ENCODE data around the gene PPM1E.
"Not testable (repeated sequence)": the region's sequence is repeated elsewhere in the genome, so short reads cannot be mapped to it uniquely, and the experiment has no call there.

Gene PPM1E

DNA sequence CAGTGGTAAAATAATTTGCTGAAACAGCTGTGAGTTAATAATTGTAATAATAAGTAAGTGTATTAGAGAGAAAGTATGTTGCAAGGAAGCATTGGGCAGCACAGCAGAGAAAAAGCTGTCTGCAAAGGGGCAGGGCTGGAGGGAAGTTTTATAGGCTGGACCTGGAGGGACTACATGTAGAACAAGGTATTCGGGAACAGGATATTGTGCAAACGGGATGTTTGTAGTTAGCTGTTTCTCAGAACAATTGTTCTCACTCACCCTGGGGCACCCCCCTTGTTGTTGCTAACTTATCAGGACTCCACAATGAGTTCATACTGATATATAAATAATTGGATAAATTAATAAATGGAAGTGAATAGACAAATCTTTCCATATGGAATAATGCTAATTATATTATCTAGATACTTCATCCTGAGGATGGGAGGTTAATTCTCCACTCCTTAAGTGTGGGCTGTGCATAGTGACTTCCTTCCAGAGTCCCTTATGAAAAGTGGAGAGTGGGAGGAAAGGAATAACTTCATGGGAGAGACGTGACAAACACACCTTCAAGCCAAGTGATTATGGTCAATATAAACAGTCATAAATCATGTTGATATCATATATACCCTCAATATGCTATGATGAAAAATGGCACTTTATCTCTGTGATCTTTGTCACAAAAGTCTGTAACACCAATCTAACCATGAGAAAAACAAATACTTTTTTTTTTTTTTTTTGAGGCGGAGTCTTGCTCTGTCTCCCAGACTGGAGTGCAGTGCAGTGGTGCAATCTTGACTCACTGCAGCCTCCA, 85.4 kb downstream of the PPM1E start:
- DNase-seq (ENCODE audit: low read depth): no peak

DNA sequence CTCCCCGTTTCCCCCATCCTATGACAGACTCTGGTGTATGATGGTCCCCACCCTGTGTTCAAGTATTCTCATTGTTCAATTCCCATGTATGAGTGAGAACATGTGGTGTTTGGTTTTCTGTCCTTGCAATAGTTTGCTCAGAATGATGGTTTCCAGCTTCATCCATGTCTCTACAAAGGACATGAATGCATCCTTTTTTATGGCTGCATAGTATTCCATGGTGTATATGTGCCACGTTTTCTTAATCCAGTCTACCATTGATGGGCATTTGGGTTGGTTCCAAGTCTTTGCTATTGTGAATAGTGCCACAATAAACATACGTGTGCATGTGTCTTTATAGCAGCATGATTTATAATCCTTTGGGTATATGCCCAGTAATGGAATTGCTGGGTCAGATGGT, 90.8 kb downstream of the PPM1E start:
- not testable (repeated sequence) for DNase-seq (ENCODE audit: low read depth)

DNA sequence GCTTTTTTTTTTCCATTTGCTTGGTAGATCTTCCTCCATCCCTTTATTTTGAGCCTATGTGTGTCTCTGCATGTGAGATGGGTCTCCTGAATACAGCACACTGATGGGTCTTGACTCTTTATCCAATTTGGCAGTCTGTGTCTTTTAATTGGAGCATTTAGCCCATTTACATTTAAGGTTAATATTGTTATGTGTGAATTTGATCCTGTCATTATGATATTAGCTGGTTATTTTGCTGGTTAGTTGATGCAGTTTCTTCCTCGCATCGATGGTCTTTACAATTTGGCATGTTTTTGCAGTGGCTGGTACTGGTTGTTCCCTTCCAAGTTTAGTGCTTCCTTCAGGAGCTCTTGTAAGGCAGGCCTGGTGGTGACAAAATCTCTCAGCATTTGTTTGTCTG, 94.5 kb downstream of the PPM1E start:
- DNase-seq (ENCODE audit: low read depth): not testable (repeated sequence)

GRCh38 chr17:58865301-58865700, 109.6 kb downstream of the PPM1E start:
- no peak for DNase-seq (ENCODE audit: low read depth)

GRCh38 chr17:58870747-58871146, 115.1 kb downstream of the PPM1E start:
- no peak for DNase-seq (ENCODE audit: low read depth)

DNA sequence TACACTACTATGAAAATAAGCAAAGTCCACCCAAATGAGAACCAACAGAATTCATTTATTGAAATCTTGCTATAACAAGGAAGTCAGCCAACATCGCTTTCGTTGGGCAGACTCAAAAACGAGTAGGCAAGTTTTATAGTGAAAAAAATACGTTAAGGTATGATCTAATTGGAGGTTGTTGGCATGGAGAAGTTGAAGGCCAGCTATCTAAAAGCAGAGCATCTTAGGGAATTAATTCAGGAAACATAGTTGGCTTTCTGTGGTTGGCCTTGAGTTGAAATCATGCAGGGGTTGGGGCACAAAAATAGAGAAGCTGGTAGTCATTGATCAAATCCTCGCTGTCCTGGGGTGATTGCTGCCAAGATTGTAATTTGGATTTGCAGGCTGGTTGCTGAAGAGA, 118.3 kb downstream of the PPM1E start:
- no peak for DNase-seq (ENCODE audit: low read depth)

- no peak for DNase-seq (ENCODE audit: low read depth)
These were observed 119.6 kb downstream of the PPM1E start for GRCh38 chr17:58875261-58875660.

- DNase-seq (ENCODE audit: low read depth): no peak
These were observed 128.5 kb downstream of the PPM1E start for GRCh38 chr17:58884161-58884560.

- DNase-seq (ENCODE audit: low read depth): no peak
These were observed 130.9 kb downstream of the PPM1E start for GRCh38 chr17:58886514-58886913.

DNA sequence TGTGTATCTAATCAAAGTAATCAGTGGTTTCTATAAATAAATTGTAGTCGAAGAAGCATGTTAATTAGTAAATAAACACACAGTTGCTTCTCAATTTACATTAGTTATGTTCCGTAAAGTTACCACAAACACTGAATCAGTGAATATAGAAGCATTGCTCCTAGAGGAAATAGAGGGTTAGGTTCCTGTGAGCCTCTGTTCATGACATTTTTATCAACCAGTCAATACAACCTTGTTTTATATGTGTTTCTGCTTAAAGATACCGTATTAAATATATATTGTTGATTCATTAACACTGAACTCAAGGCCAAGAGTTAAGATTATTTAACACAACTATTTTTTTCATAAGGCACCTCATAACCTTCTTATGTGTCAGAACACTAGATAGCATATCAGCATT, 134.3 kb downstream of the PPM1E start:
- DNase-seq (ENCODE audit: low read depth): no peak

DNA sequence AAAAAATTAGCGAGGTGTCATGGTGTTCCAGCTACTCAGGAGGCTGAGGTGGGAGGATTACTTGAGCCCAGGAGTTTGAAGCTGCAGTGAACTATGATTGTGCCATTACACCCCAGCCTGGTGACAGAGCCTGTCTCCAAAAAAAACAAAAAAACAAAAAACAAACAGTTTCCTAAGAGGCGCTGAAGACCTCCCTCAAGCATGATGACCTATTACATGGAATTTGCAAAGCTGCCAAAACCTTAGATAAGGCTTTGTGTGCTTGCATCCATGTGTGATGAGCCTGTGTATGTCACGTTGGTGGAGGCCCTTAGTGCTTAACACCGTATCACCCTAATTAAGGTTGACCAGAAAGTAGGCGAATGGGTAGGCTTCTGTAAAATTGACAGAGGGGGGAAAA, 143.5 kb downstream of the PPM1E start:
- no peak for DNase-seq (ENCODE audit: low read depth)

GRCh38 chr17:58902322-58902721, 146.7 kb downstream of the PPM1E start:
- DNase-seq (ENCODE audit: low read depth): no peak

DNA sequence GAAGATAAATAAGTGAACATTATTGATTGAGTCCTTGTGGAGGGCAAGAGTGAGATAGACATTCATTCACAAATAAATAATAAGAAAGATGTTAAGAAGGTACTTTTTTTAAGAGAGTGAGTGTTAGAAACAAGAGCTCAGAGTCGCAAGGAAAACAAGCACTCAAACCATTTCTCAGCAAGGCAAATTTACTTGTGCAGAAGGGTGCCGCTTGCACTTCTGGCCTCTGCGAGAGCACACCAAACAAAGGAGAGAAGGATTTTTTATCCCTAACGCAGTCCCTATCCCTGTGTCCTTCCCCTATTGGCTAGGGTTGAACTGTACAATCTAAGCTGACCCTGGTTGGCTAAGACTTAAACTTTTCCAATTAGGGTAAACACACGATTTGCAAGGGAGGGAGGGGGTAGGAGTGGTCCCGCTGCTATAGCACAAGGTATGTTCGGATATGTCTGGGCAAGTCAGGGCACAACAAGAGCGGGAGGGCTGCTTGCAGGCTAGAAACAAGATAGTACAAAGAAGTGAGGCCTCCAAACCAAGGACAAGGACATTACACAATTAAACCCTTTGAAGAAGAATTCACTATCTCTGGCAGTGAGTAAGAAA, 156.2 kb downstream of the PPM1E start:
- no peak for DNase-seq (ENCODE audit: low read depth)

DNA sequence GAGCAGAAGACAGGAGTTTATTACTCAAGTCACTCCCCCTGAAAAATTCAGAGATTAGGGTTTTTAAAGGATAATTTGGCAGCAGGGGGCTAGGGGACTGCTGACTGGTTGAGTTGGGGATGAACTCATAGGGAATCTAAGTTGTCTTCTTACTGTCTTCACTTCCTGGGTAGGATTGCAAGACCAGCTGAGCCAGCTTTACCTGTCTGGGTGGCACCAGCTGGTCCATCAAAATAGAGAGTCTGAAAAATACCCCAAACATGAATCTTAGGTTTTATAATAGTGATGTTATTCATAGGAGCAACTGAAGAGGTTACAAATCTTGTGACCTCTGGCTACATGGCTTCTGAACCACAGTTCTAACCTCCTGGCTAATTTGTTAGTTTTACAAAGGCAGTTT, 157.9 kb downstream of the PPM1E start:
- no peak for DNase-seq (ENCODE audit: low read depth)

GRCh38 chr17:58913971-58914769, 158.5 kb downstream of the PPM1E start:
- DNase-seq (ENCODE audit: low read depth): no peak

GRCh38 chr17:58917228-58917627, 161.6 kb downstream of the PPM1E start:
- DNase-seq (ENCODE audit: low read depth): no peak

- no peak for DNase-seq (ENCODE audit: low read depth)
These were observed 162.4 kb downstream of the PPM1E start for GRCh38 chr17:58918072-58918471.

DNA sequence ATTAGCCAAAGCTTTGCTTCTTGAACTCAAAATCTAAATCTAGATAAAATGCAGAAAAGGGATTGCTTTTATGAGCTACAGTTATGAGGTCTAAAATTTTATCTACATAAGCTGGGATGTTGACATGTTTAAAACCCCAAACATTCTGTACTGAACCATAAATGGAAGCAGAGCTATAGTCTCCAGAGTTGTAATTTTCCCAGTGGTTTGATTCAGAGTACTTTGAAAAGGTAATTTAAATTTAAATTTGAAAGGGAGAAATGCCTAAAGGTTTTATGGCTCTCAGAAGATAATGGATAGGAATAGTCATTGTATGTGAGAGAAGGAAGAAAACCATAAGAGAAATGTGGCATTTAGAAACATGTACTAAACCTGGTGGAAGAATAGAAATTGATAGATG, 163.2 kb downstream of the PPM1E start:
- DNase-seq (ENCODE audit: low read depth): no peak

GRCh38 chr17:58920773-58921172, 165.1 kb downstream of the PPM1E start:
- no peak for DNase-seq (ENCODE audit: low read depth)

DNA sequence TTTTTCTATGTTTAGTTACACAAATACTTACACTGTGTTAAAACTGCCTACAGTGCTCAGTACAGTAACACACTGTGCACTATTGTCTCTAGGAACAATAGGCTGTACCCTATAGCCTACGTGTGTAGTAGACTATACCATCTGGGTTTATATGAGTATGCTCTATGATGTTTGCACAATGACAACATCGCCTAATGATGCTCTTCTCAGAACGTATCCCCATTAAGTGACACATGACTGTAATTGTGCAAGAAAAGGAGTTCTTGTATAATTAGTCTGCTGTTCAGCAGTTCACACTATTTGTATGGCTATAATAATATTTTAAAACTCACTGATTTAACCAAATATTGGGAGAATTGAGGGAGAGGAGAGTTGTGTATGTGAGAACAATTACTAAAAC, 177.3 kb downstream of the PPM1E start:
- no peak for DNase-seq (ENCODE audit: low read depth)

GRCh38 chr17:58936295-58936694, 180.6 kb downstream of the PPM1E start:
- no peak for DNase-seq (ENCODE audit: low read depth)

- no peak for DNase-seq (ENCODE audit: low read depth)
These were observed 188.5 kb downstream of the PPM1E start for GRCh38 chr17:58944166-58944565.

DNA sequence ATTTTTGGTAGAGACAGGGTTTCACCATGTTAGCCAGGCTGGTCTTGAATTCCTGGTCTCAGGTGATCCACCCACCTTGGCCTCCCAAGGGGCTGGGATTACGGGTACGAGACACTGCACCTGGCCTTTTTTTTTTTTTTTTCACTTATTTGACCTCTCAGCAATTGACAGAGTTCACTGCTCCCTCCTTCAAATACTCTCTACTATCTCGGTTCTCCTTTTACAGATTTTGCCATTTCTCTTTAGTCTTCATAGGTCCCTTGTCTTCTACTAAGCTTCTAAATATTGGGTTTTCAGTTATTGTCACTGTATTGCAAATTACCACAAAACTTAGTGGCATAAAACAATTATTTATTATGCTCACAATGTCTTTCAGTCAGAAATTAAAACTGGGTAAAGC, 191.8 kb downstream of the PPM1E start:
- DNase-seq (ENCODE audit: low read depth): no peak

Measured in activated T-cell treated with anti-CD3 and anti-CD28 coated beads for 24 hours (primary cell).